HG03196 (cell line): Measurements from ENCODE around the gene CDH26.

Experiments used
- ATAC-seq: cut with Tn5 transposase; IDR thresholded peaks from one replicate; pipeline ENCODE4 v1.9.1; 2021; ENCODE audit not compliant: unreplicated experiment

CDH26 gene

GRCh38 chr20:60057866-60058807 is 99.9 kb downstream of the CDH26 start:
- ATAC-seq = no peak

- no peak for ATAC-seq
Observed at GRCh38 chr20:60058879-60059278, 100.7 kb downstream of the CDH26 start.

- no peak for ATAC-seq
Observed at GRCh38 chr20:60060006-60060557, 101.9 kb downstream of the CDH26 start.

GRCh38 chr20:60060593-60060992 is 102.4 kb downstream of the CDH26 start:
- ATAC-seq = no peak

- no peak for ATAC-seq
Observed at GRCh38 chr20:60062431-60063047, 104.3 kb downstream of the CDH26 start.

DNA sequence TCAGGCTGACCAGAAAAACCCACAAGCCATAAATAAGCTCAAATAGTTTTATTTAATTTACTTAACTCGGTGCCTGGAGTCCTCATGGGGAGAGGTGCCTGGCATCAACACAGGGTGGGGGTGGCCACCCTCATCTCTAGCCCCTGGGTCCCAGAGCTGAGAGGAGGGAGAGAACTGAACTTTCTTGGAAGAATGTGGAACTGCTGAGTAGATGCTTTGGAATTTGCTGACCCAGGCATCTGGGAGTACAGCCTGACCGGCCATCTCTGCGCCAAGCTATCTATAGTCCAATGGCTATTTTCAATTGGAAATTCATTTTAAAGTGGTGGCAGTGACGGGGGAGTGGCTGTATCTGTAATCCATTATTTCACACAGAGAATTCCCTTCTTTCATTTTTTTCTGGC is 104.8 kb downstream of the CDH26 start:
- no peak for ATAC-seq

GRCh38 chr20:60063739-60064380 is 105.6 kb downstream of the CDH26 start:
- no peak for ATAC-seq
